ENCODE measurements around the gene KLHL18.
"Not testable (repeated sequence)": the region's sequence is repeated elsewhere in the genome, so short reads cannot be mapped to it uniquely, and the experiment has no call there.

Gene KLHL18

GRCh38 chr3:47282424-47283192 lies at the start of gene KLHL18, which contains the start of gene KIF9:
Gene KLHL18 (plus strand): TSS chr3:47282944. CDS start chr3:47282966, 22 bp downstream.
Gene KIF9 (minus strand): TSS chr3:47282799. CDS start chr3:47277374, 5,425 bp downstream.
- DNase-seq (ENCODE audit: low read depth in 2 of 2, low spot score in 1 of 2): peak; percentile 92

GRCh38 chr3:47238017-47238416 lies 44.7 kb upstream of the KLHL18 start:
- DNase-seq (ENCODE audit: low read depth in 2 of 2, low spot score in 1 of 2): no peak

GRCh38 chr3:47239929-47240328 lies 42.8 kb upstream of the KLHL18 start:
- DNase-seq (ENCODE audit: low read depth in 2 of 2, low spot score in 1 of 2): no peak

GRCh38 chr3:47243419-47244147 lies 39.2 kb upstream of the KLHL18 start:
- no peak for DNase-seq (ENCODE audit: low read depth in 2 of 2, low spot score in 1 of 2)

GRCh38 chr3:47244531-47245100 lies 38.1 kb upstream of the KLHL18 start:
- no peak for DNase-seq (ENCODE audit: low read depth in 2 of 2, low spot score in 1 of 2)

GRCh38 chr3:47245271-47245670 lies 37.5 kb upstream of the KLHL18 start:
- no peak for DNase-seq (ENCODE audit: low read depth in 2 of 2, low spot score in 1 of 2)

- no peak for DNase-seq (ENCODE audit: low read depth in 2 of 2, low spot score in 1 of 2)
Measured at GRCh38 chr3:47247131-47248064, 35.3 kb upstream of the KLHL18 start.

GRCh38 chr3:47250309-47251060 lies 32.3 kb upstream of the KLHL18 start:
- no peak for DNase-seq (ENCODE audit: low read depth in 2 of 2, low spot score in 1 of 2)

- not testable (repeated sequence) for DNase-seq (ENCODE audit: low read depth in 2 of 2, low spot score in 1 of 2)
Measured at GRCh38 chr3:47251085-47251484, 31.7 kb upstream of the KLHL18 start.

GRCh38 chr3:47251689-47252088 lies 31.1 kb upstream of the KLHL18 start:
- DNase-seq (ENCODE audit: low read depth in 2 of 2, low spot score in 1 of 2): no peak

GRCh38 chr3:47256331-47256730 lies 26.4 kb upstream of the KLHL18 start:
- DNase-seq (ENCODE audit: low read depth in 2 of 2, low spot score in 1 of 2): not testable (repeated sequence)

GRCh38 chr3:47259114-47259513 lies 23.6 kb upstream of the KLHL18 start:
- no peak for DNase-seq (ENCODE audit: low read depth in 2 of 2, low spot score in 1 of 2)

GRCh38 chr3:47260605-47261004 lies 22.1 kb upstream of the KLHL18 start:
- no peak for DNase-seq (ENCODE audit: low read depth in 2 of 2, low spot score in 1 of 2)

- DNase-seq (ENCODE audit: low read depth in 2 of 2, low spot score in 1 of 2): no peak
Measured at GRCh38 chr3:47261301-47261700, 21.4 kb upstream of the KLHL18 start.

- no peak for DNase-seq (ENCODE audit: low read depth in 2 of 2, low spot score in 1 of 2)
Measured at GRCh38 chr3:47265008-47265407, 17.7 kb upstream of the KLHL18 start.

- no peak for DNase-seq (ENCODE audit: low read depth in 2 of 2, low spot score in 1 of 2)
Measured at GRCh38 chr3:47265725-47266428, 16.9 kb upstream of the KLHL18 start.

GRCh38 chr3:47266709-47267489 lies 15.8 kb upstream of the KLHL18 start:
- DNase-seq (ENCODE audit: low read depth in 2 of 2, low spot score in 1 of 2): peak; percentile 37 to 38

- no peak for DNase-seq (ENCODE audit: low read depth in 2 of 2, low spot score in 1 of 2)
Measured at GRCh38 chr3:47267490-47267824, 15.3 kb upstream of the KLHL18 start.

GRCh38 chr3:47270526-47270925 lies 12.2 kb upstream of the KLHL18 start:
- DNase-seq (ENCODE audit: low read depth in 2 of 2, low spot score in 1 of 2): no peak
